HG02610 (cell line): ENCODE results near the gene VAV2.
"Not testable (repeated sequence)": the region's sequence is repeated elsewhere in the genome, so short reads cannot be mapped to it uniquely, and the experiment has no call there.

Experiments
- ATAC-seq: cut with Tn5 transposase; IDR thresholded peaks from one replicate; pipeline ENCODE4 v1.9.1; 2021; ENCODE audit warnings: mild to moderate bottlenecking, moderate library complexity; ENCODE audit not compliant: unreplicated experiment

The VAV2 gene

DNA sequence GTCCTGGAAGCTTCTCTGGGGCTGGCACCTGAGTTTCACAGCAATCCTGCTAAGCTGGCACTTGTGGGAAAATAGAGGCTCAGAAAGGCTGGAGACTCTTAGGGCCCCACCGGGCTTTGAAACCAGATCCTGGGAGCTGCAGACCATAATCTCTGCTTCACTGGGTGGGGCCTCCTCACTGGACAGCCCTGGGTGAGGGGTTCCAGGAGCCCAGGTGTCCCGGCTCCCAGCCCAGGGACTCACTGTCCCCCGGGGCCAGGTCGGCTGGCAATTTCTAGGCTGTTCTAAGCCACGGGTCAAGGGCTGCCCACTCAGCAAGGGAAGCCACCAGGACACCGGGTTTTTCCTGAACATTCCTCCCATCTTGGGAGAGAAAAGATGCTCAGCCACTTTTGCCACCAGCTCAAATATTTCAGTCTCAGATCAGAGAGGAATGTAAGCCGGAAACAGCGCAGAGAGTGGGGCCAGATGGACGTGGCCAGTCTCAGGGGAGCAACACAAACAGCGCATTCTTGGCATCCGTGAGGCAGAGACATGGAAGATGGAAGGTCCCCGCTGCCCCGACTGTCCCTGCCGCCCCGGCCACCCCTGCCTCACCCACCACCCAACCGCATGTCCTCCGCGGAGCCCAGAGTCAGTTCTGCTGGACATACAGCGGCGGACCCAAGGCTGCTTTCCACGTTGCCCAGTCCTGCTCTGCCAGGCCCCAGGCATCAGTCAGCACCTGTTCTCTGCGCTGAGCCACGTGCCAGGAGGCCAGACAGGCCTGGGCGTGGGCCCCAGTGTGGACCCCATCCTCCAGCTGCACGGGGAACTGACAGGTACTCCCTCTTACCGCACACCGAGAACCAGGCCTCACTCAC, 72.6 kb downstream of the VAV2 start:
- ATAC-seq = no peak

DNA sequence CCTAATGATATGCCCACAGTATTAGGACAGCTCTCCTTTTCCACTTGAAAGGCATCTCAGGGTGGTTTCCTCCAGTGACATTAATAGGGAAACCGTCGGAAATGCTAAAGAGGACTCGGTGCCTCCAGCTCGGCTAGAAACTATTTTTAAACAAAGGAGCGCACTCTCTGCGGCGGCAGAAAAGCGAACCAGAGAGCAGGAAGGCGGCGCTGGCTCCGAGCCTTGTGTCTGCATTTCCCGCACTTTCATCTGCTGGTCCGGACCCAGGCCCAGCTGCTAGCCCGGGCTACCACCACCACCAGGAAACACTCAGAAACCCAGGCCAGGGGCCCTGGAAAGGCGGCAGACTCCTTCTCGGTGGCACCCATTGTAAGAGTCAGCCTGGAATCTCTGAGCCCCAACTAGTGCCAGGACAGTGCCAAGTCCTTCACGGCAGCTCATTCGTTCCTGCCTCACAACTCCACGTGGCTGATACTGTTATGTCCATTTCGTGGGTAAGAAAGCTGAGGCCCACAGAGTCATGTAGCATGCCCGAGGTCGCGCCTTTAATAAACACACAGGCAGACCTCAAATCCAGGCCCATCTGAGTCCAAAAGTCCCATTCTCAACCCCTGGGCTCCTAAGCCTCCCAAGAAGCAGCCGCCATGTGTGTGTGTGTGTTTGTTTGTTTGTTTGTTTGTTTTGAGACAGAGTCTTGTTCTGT, 73.9 kb downstream of the VAV2 start:
- no peak for ATAC-seq

DNA sequence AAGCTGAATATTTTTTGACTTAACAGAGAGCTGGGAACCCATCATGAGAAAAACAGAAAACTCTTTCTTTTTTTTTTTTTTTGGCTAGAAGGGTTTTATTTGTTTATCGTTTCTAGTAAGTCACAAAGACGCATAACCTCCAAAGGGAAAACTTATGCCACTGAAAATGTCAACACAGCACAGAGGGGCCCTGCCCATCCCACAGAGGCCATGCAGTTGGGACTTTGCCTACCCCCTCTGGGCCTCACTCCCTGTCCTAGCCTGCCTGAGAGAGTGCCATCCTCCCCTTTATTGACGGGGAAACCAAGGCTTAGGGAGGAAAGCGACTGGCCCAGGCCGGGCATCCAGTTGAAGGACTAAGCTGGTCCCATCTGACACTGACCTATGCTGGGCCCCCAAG, 74.7 kb downstream of the VAV2 start:
- ATAC-seq = no peak

DNA sequence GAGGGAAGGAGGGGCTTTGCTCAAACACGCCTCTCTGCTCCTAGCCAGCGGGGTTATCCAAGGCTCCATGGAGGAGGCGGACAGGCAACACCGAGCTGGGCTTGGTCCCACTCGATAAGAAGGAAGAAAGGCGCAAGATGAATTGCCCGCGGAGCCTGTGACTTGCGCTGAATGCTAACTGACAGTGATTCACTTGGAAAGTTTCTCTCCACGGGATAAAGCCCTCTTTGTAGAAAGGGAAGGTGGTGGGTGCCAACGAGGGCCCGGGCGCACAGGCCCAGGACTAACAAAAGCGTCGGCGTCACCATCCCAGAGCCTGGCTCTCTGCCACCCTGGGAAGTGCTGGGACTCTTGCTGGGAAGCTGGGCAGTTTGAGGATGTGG, 76.0 kb downstream of the VAV2 start:
- ATAC-seq = no peak

DNA sequence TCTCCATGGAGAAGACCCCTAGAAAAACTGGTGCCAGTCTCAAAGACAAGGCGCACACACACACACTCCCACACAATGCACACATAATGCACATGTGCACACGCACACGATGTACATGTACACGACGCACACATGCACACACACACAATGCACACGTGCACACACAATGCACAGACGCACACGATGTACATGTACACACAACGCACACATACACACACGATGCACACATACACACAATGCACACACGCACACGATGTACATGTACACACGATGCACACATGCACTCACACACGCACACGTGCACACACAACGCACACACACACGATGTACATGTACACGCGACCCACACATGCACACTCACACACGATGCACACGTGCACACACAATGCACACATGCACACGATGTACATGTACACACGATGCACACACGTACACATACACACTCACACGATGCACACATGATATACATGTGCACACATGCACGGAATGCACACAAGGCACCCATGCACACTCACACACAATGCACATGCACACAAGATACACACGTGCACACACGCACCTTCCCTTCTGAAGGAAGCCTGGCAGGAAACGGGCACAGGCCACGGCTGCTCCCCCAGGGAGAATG, 76.5 kb downstream of the VAV2 start:
- no peak for ATAC-seq

DNA sequence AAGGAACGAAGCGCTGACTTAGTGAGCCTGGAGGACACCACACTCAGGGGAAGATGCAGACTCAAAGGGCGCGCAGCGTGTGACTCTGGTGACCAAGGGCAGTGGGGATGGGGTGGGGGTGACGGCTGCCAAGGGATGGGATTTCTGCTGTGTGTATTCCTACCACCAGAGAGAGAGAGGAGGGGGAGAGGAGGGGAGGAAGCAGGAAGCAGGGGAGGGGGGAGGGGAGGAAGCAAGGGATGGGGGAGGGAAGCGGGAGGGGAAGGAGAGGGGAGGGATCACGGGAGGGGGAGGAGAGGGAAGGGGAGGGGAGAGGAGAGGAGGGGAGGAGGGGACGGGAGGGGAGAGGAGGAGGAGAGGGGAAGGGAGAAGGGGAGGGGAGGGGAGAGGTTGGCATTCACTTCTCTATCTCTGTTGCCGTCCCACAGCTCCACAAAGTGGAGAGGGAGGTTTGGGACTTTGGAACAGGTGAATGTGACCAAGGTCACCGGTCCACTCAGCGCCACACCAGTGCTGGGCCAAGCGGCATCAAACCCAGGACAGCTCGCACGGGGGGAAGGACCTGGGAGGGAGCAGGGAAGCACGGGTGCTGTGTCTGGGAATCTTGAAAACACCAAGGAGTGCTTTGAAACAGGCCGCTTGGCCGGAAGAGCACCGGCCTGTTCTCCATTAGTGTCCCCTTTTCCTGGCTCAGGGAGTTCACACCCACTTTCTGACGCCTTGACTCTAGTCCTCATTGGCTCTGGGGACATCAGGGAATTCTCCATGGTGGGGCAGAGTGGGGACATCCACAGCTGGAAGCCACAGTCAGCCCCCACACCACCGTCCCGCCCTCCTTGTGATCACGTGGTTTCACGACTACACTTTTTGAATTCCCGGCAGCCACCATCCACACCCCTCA, 77.4 kb downstream of the VAV2 start:
- ATAC-seq = no peak

DNA sequence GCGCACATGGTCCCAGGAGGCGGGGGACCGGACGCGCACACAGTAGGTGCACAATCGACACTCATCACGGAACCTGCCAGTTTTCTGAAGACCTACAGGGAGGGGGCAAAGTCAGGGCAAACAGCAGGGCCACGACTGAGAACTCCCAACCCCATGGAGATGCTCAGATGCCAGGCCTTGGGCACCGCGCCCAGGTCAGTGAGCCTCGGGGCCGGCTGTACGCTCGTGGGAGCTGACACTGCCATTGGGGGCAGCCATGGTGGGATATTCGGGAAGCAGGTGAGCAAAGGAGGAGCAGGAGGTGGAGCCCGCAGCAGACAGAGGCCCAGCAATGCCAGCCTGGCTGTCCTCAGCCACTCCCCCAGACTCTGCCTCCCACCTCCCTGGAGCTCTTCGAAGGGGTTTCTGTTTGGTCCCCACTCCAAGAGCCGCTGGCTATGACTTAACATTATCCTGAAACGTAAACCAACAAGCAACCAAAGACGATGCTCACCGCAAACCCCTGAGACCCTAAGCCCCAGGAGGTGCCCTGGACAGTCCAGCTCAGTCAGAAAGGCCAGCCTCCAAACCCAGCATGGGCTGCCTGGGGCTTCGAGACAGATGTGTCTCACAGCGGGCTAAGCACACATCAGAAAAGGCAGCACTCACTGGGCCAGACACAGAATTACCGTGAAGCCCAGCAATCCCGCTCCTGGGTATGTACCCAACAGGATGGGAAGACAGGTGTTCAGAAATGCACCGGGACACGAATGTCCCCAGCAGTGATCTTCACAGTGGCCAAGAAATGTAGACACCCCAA, 78.4 kb downstream of the VAV2 start:
- no peak for ATAC-seq

DNA sequence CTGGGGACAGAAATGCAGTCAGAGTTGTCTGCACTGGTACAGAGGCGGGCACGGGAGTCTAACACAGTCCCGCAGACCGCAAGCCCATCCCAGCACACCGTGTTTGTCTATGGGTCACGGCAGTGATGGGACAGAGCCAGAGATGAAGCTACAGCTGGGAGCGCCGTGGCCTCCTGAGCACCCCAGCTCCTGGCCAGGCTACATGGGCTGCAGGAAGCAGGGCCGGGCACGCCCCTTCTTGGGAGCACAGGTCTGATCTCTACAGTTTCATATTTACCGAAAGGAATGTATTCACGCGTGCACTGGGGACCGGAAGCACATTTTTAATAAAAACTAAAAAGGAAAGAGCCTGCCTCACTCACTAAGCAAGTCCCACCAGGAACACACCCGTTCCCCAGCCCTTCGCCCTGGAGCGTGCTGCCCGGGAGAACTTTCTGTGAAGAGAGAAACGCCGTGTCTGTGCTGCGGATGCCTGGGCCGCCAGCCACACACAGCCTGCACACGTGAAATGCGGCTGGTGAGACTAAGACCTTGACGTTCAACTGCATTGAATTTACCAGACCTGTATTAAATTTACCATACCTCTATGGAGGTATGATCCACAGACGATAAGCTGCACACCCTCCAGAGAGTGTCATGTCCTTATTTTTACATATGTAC, 81.1 kb downstream of the VAV2 start:
- ATAC-seq = no peak

DNA sequence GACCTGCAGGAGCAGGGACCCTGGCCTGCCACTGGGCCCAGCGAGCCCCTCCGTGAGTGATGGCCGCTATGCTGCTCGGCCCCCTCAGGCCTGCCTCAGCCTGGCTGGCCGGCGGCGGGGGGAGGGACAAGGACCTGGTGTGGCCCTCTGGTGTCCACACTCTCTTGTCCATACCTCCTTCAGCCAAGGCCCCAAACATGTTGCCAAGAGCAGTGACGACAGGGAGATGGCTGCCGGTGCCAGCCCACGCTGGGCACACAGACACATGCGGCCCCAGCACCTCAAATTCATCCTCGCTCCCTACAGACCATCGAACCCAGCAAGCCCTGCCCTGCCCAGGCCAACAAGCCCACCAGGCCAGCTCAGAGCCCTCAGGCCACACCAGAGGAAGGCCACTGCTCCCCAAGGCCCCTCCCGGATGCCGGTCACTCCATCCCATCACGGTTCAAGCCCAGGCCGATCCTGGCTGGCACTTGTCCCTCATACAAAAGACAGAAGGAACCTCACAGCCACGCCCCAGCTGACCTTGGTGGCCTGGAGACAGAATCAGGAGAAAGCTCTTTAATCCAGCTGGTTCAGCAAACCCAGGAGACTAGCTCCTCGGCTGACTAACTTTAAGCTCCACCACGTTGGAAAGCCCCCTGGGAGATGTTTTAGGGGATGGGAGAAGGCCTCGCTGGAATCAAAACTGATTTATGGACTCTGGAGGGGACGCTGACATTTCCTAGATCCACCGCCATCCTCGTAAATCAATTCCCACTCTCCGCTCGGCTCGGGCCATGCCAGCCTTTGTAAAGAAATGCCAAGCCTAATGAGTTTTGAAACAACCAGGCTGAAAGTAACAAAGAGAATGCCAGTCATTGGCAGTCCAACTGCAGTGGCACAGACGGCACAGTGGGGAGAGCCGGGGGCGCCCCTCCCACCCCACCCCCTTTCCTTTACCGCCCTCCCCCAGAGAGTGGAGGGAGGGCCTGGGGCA, 84.9 kb downstream of the VAV2 start:
- no peak for ATAC-seq

DNA sequence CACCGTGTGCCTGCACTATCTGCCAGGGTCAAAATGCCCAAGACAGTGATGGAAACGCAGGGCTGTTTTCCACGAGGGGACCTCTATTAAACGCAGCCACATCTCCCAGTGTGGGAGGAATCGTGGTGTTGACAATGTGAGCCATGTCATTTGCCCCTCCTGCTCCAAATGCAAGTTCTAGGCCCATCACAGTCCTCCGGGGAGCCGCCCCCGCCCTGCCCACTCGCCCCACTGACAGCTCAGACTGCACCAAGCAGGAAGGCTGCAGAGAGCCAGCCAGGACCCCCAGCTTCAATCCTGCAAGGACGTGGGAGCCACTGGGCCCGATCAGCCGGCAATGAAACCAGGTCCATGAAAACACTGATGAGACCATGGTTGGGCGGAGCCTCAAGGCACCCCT, 85.9 kb downstream of the VAV2 start:
- ATAC-seq = no peak

DNA sequence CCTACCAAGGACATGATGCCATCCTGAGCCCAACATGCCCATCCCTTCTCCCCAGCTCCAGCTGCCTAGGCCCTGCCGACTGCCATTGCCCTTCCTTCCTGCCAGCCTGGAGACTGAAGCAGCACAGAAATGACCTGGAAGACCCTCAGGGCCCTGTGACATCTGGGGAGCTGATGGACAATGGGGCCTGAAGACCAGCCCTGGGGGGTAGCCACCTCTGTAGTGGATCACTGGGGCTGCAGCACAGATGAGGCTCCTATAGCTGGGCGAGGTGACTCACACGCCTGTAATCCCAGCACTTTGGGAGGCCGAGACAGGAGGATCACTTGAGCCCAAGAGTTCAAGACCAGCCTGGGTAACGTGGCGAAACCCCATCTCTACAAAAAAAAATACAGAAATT, 86.6 kb downstream of the VAV2 start:
- ATAC-seq = no peak

DNA sequence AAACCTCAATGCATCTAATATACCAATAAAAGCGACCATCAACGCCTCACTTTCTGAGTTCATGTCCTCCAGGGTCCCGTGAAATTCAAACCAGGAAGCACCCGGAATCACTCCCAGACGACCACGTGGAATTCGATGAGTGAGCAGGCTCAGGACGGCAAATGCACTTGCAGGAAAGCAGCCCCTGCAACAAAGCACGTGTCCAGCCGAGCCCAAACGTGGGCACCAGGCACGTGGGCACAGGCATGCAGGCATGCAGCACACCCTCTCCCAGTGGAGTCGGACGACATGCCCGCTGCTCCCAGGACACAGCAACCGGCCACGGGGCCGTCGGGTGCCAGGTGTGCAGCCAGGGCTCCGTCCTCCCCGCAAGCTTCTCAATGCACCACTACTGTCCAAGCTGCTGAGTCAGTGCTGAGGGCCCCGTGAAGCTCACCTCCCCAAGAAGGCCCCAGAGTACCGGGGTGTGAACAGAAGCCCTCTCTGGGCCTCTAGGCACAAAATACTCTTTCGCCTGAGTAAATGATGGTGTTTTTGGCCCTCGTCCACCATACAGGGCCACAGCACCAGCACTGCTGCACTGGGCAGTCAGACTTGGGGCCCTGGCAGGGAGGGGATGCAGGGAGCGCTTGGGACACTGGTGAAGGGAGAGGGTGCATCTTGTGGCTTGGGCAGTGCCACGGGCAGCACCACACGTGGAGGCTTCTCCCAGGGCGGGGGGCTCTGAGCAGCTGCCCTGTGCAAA, 87.6 kb downstream of the VAV2 start:
- no peak for ATAC-seq

DNA sequence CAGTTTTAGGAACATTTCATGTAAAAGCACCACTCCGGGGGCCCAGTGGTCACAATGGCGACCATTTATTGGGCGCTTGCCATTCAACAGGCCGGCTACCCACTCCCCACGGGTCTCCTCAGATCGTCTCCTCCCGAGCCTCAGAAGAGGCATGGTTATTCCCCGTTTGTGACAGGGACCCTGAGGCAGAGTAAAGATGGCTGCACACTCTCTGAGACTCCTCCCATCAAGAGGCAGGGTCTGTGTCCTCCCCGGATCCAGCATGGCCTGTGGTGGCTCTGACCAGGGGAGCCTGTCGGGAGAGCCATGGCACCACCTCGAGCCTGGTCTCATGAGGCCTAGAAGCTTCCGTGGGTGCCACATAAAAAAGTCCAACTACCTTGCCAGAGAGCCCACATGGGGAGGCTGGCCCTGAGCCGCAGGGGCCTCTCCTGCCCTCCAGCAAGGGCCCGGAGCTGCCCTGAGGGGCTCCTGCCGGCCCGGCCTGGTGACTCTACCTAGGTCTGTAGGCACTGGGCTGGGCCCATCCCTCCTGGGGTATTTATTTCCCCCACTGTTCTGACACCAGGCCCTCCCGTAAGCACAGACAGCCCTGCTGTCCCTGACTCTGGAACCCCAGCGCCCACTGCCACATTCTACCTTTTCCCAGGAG, 90.8 kb downstream of the VAV2 start:
- no peak for ATAC-seq

DNA sequence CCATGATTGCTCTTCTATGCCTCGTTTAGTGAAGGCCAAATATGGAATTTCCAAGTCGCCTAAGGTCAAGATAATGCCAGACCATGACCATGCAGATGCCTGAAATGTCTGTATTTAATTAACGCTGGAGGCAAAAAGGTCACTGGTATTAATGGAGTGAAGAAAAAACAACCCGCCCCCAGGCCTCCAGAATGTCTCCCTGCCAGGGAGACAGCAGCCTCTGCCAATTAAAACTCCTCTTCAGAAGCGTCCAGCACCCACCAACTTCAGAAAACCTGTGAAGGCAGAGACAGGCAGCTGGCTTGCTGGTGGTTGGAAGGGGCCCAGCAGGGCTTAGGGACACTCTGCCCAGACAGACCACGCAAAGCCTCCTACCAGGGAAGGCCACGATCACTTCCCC, 94.4 kb downstream of the VAV2 start:
- no peak for ATAC-seq

DNA sequence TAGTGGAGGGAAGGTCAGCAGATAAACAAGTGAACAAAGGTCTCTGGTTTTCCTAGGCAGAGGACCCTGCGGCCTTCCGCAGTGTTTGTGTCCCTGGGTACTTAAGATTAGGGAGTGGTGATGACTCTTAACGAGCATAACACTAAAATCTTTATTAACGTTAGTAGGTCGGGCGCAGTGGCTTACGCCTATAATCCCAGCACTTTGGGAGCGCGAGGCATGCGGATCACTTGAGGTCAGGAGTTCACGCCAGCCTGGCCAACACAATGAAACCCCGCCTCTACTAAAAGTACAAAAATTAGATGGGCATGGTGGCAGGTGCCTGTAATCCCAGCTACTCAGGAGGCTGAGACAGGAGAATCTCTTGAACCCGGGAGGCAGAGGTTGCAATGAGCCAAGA, 96.1 kb downstream of the VAV2 start:
- not testable (repeated sequence) for ATAC-seq

DNA sequence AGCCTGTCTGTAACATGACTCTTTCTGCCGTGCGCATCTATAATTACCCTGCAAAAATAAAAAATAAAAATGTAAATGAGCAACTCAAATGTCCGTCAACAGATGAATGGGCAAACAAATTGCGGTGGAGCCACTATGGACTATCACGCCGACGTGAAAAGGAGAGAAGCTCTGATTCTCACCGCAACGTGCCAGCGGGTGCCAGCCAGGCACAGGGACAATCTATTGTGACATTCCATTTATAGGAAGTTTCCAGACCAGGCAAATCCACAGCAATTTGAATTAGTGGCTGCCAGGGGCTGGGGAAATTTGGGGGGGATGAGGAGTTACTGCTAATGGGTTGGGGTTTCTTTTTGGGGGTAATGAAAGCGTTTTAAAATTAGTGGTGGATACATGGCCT, 96.8 kb downstream of the VAV2 start:
- no peak for ATAC-seq
